WTC11 (cell line): ENCODE data around the gene TMEM245.

Source experiments
- CTCF ChIP-seq: fragments of 200-600 bp; IDR thresholded peaks from 2 replicates; pipeline ENCODE4 v1.8.0; 2022; ENCODE audit warnings: antibody characterized with exemption
- FOXK1 ChIP-seq: sonication (generic); formaldehyde crosslinking; IDR thresholded peaks from 2 replicates; pipeline ENCODE4 v1.8.0; 2022; ENCODE audit warnings: mild to moderate bottlenecking, moderate library complexity, missing genetic modification reagents
- HMGA2 ChIP-seq: fragments of 250-450 bp; sonication (Bioruptor Pico); IDR thresholded peaks from 2 replicates; pipeline ENCODE4 v1.4.0; 2021; ENCODE audit warnings: mild to moderate bottlenecking, moderate library complexity
- JAZF1 ChIP-seq: fragments of 250-450 bp; sonication (Bioruptor Pico); IDR thresholded peaks from 2 replicates; pipeline ENCODE4 v1.9.0; 2021; ENCODE audit warnings: moderate library complexity, mild to moderate bottlenecking, inconsistent platforms
- USF1 ChIP-seq: sonication (generic); formaldehyde crosslinking; IDR thresholded peaks from 2 replicates; pipeline ENCODE4 v1.8.0; 2022; ENCODE audit warnings: mild to moderate bottlenecking, missing genetic modification reagents
- ZBTB43 ChIP-seq: sonication (generic); formaldehyde crosslinking; IDR thresholded peaks from 2 replicates; pipeline ENCODE4 v1.8.1; 2023; ENCODE audit warnings: mild to moderate bottlenecking, missing genetic modification reagents
- ZNF232 ChIP-seq: sonication (generic); formaldehyde crosslinking; IDR thresholded peaks from 2 replicates; pipeline ENCODE4 v1.8.0; 2022; ENCODE audit warnings: mild to moderate bottlenecking, missing genetic modification reagents
- ZNF281 ChIP-seq: sonication (generic); formaldehyde crosslinking; IDR thresholded peaks from 2 replicates; pipeline ENCODE4 v1.8.0; 2023; ENCODE audit warnings: mild to moderate bottlenecking, missing genetic modification reagents

- no peak for TF ChIP-seq CTCF
- no peak for TF ChIP-seq ZNF281 (CRISPR knock-in tag)
- no peak for TF ChIP-seq JAZF1 (CRISPR knock-in tag)
- TF ChIP-seq FOXK1 (CRISPR knock-in tag) = no peak
- no peak for TF ChIP-seq ZBTB43 (CRISPR knock-in tag)
- TF ChIP-seq HMGA2 (CRISPR knock-in tag) = no peak
- no peak for TF ChIP-seq ZNF232 (CRISPR knock-in tag)
- TF ChIP-seq USF1 (CRISPR knock-in tag) = no peak
Measured at GRCh38 chr9:109108318-109108717, 11.4 kb downstream of the TMEM245 start.
